BJ (cell line): ENCODE results near the gene CHI3L1. TPM values are rescaled to one million over a fixed set of nuclear protein-coding genes. Genes with fewer than 3 reads are reported as not detected.

Source experiments
- CTCF ChIA-PET: fragments of 350-600 bp; formaldehyde crosslinking; extraction: SDS; loops from one replicate; lab custom pipeline; 2021; ENCODE audit warnings: antibody characterized with exemption, inconsistent platforms; lab: Yijun Ruan, JAX
- POLR2A ChIA-PET: fragments of 300-600 bp; sonication (Branson Sonifier 250); formaldehyde crosslinking; extraction: SDS; loops from one replicate; lab custom pipeline; 2021; ENCODE audit warnings: antibody characterized with exemption; lab: Charles Lee
- DNase-seq: peaks from one replicate; pipeline ENCODE4 v3.0.0-alpha.2; 2011; ENCODE audit warnings: low read depth
- H3K27me3 ChIP-seq: 2 replicates; pipeline ENCODE4 v1.6.0; 2011; ENCODE audit warnings: low read length; ENCODE audit not compliant: control insufficient read depth, insufficient read depth
- H3K36me3 ChIP-seq: 2 replicates; pipeline ENCODE4 v1.5.1; 2011; ENCODE audit warnings: low read length; ENCODE audit not compliant: control insufficient read depth, insufficient read depth
- H3K4me3 ChIP-seq: 2 replicates; pipeline ENCODE4 v1.5.1; 2011; ENCODE audit warnings: low read depth, mild to moderate bottlenecking, control low read depth, low read length
- CTCF ChIP-seq: IDR thresholded peaks from 2 replicates; pipeline ENCODE4 v1.5.1; 2011; ENCODE audit warnings: low read depth, mild to moderate bottlenecking, control low read depth, inconsistent platforms, low read length, moderate library complexity; ENCODE audit not compliant: insufficient read depth
- polyA plus RNA-seq: library from polyadenylated mRNA; depleted of rRNA; stranded (reverse); fragments of >200 nt; gene quantifications from 2 replicates; pipeline ENCODE4 v1.2.3, GENCODE V29; 2011

The CHI3L1 gene
- polyA plus RNA-seq, 1 experiment = 0.20 TPM

GRCh38 chr1:203177470-203178039 lies 8.9 kb downstream of the CHI3L1 start:
- TF ChIP-seq CTCF = no peak
- CTCF ChIA-PET = interaction anchor here (1.7 to 12.2 kb wide), 5 partner anchors 8 to 138 kb away, joined by 4 to 183 read pairs (median 10); partner anchors contain the start of gene ADORA1
- Histone ChIP-seq H3K4me3 (no peak overlapping the region), H3K36me3 (no peaks in the 10 kb centered on the region), H3K27me3 (no peaks in the 10 kb centered on the region)
- POLR2A ChIA-PET = no interaction called here
- DNase-seq = no peak

DNA sequence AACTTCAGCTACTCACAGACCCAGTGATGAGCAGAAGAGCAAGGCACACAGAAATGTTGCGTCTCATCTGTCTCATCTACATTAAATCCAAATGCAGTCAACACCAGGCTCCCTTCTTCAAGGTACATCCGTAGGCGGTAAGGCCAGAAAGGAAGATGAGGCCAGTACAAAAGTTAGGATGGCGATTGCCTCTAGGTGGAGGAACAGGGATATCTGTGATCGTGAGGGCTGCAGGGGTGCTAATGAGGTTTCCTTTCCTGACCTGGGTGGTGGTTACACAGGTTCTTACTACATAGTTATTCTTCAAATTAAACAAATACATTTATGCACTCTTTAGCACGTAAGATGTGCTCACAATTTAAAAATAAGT lies 9.5 kb downstream of the CHI3L1 start:
- no peaks in the 10 kb centered on the region for H3K36me3 ChIP-seq
- H3K27me3 ChIP-seq = no peaks in the 10 kb centered on the region
- H3K4me3 ChIP-seq = no peak overlapping the region
- ChIA-PET POLR2A (no interaction called here), CTCF (interaction anchor here (1.1 to 12.2 kb wide), 6 partner anchors 8 to 137 kb away, joined by 3 to 183 read pairs (median 54); partner anchors contain the start of gene ADORA1)
- no peak for DNase-seq
- no peak for TF ChIP-seq CTCF

DNA sequence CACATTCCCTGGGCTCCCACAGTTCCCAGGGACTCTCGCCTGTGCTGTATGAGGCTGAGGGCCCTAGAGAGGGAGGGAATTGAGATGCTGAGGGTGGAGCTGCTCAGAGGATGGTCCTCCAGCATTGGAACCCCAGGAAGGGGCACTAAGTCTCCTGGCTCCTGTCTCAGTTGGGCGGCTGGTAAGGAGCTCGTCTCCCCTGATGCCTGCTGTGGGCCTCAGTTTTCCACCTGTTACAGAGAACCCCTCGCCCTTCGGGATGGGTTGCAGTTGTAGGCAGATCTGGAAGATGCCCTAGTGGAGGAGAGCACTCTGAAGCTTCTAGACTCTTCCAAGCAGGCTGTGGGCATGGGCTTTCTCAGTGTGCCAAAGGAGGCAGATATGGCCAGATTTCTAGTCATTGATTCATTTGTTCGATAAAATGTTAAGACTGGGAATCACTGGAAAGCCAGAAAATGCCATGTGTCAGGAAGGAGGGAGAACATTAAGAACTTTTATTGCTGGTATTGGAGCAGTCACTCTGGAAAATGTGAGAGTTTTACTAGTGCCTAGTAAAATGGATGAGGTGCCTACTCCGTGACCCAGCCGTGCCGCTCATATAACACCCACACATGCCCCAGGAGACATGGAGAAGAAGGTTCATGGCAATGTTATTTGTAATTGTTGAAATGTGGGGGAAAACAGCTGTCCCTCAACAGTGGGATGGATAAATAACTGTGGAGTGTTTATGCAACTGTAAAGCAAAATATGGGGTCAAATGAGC lies 10.1 kb downstream of the CHI3L1 start:
- Histone ChIP-seq H3K27me3 (no peaks in the 10 kb centered on the region), H3K36me3 (no peaks in the 10 kb centered on the region), H3K4me3 (no peak overlapping the region)
- no peak for TF ChIP-seq CTCF
- CTCF ChIA-PET = interaction anchor here (1.1 to 12.2 kb wide), 9 partner anchors 9 to 137 kb away, joined by 3 to 183 read pairs (median 6); partner anchors contain the start of gene ADORA1
- DNase-seq = no peak
- POLR2A ChIA-PET = no interaction called here

- no peak for DNase-seq
- TF ChIP-seq CTCF = no peak
- ChIA-PET CTCF (interaction anchor here (1.1 to 12.2 kb wide), 8 partner anchors 9 to 136 kb away, joined by 3 to 183 read pairs (median 8); partner anchors contain the start of gene ADORA1), POLR2A (no interaction called here)
- Histone ChIP-seq H3K4me3 (no peak overlapping the region), H3K27me3 (no peaks in the 10 kb centered on the region), H3K36me3 (no peaks in the 10 kb centered on the region)
Measured at GRCh38 chr1:203175827-203176241, 10.7 kb downstream of the CHI3L1 start.

GRCh38 chr1:203175237-203175826 lies 11.2 kb downstream of the CHI3L1 start, which contains the start of gene MYBPH:
MYBPH (minus strand) TSS chr1:203175826; CDS start chr1:203175755, 71 bp downstream.
- Histone ChIP-seq H3K36me3 (no peaks in the 10 kb centered on the region), H3K4me3 (no peak within 1 kb of the TSS), H3K27me3 (no peaks in the 10 kb centered on the region)
- CTCF ChIA-PET = interaction anchor here (1.1 to 12.2 kb wide), 7 partner anchors 9 to 135 kb away, joined by 3 to 183 read pairs (median 10); partner anchors contain the start of gene ADORA1
- POLR2A ChIA-PET = no interaction called here
- TF ChIP-seq CTCF = no peak
- no peak for DNase-seq
